GM12878 (cell line): ENCODE measurements around the gene DKKL1.

Experiments used
- BHLHE40 ChIP-seq, 2 experiments: fragments of 450-650 bp in 1 of 2; IDR thresholded peaks; 2 replicates each; pipeline ENCODE4 v1.6.1; 2011 to 2017; ENCODE audit warnings: low read depth in 2 of 2, borderline replicate concordance in 1 of 2, improper control_type of control experiment in 1 of 2, low read length in 1 of 2, mild to moderate bottlenecking in 1 of 2
- CTCF ChIP-seq, 3 experiments: IDR thresholded peaks in 2 of 3; conservative IDR thresholded peaks in 1 of 3; 2 replicates each; pipeline ENCODE4 v1.5.1; 2011; ENCODE audit warnings: low read depth in 3 of 3, low read length in 3 of 3, mild to moderate bottlenecking in 3 of 3, control low read depth in 2 of 3, moderate library complexity in 2 of 3, inconsistent platforms in 1 of 3, mixed read lengths in 1 of 3; ENCODE audit not compliant: control insufficient read depth in 2 of 3, insufficient read depth in 1 of 3; ENCODE audit errors: extremely low read depth in 1 of 3
- EZH2 ChIP-seq: IDR thresholded peaks from 2 replicates; pipeline ENCODE4 v1.6.1; 2012; ENCODE audit warnings: low read depth, mild to moderate bottlenecking, control low read depth, inconsistent platforms, low read length, borderline replicate concordance; ENCODE audit not compliant: control insufficient read depth
- FOXM1 ChIP-seq: IDR thresholded peaks from 2 replicates; pipeline ENCODE4 v1.6.1; 2012; ENCODE audit warnings: low read depth, mild to moderate bottlenecking, inconsistent platforms, low read length, moderate library complexity
- TAF1 ChIP-seq: IDR thresholded peaks from 2 replicates; pipeline ENCODE4 v1.6.1; 2011; ENCODE audit warnings: mild to moderate bottlenecking, low read depth, low read length, borderline replicate concordance
- TBL1XR1 ChIP-seq: IDR thresholded peaks from 2 replicates; pipeline ENCODE4 v1.6.1; 2012; ENCODE audit warnings: low read depth, low read length, improper control_type of control experiment
- ZNF384 ChIP-seq: IDR thresholded peaks from 2 replicates; pipeline ENCODE4 v1.6.1; 2012; ENCODE audit warnings: low read depth, mild to moderate bottlenecking, low read length, improper control_type of control experiment, borderline replicate concordance

GRCh38 chr19:49371184-49371583 lies 7.5 kb downstream of the DKKL1 start:
- TF ChIP-seq TAF1 (no peak), TBL1XR1 (no peak), CTCF (IDR thresholded peaks at IDR 0.05 in 2 of 3, conservative IDR thresholded peaks at IDR 0.05 in 1 of 3; ENCODE audit: control insufficient read depth in 2 of 3, extremely low read depth in 1 of 3, insufficient read depth in 1 of 3, low read depth in 3 of 3, low read length in 3 of 3) (no peak), FOXM1 (no peak), EZH2 (no peak), ZNF384 (no peak), BHLHE40 (IDR thresholded peaks at IDR 0.05; ENCODE audit: borderline replicate concordance in 1 of 2, low read depth in 2 of 2, low read length in 1 of 2) (no peak)
